ENCODE measurements around the gene DPT. TPM values are rescaled to one million over a fixed set of nuclear protein-coding genes. Genes with fewer than 3 reads are reported as not detected.
"Not testable (repeated sequence)": the region's sequence is repeated elsewhere in the genome, so short reads cannot be mapped to it uniquely, and the experiment has no call there.

DPT gene
- total RNA-seq, result not detected in 2 replicates

DNA sequence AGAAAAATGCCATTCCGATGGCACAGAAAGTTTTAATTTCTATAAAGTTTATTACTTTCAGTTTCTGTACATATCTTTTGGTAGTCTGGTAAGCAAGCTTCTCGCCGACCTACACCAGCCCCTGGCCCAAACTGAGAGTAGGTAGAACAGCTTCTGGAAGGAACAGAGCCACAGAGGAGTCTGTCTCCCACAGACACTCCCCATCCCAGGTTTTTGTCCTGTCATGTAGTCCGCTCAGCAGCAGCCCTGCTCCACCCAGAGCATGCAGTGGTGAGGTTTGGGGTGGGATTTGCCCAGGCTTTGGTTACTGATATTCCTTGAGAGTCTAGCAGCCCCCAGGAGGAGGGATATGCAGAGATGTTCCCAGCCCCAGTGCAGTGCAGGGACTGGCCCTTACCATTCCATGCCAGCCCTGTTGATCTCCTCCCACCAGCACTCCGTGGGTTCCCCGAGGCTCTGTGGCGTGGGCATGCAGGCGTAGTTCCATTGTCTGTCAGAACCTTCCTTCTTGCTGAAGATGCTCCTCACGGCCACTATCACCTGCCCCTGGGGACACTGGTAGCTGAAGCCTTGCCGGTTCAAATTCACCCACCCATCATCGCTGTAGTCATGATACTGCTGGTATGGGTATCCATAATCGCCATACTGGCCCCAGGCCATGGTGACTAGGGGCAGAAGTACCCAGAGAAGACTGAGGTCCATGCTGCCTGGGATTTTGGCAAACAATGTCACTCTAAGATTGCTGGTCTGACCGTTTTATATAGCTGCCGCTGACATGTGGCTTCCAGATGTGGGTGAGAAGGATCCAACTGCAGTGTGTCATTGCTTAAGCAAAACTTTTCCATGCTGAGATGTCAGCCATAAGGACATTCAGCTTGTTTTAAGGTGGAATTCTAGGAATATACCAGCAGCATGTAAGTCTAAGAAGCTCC lies at the start of gene DPT:
Gene DPT, minus strand, starts transcription at position 734 of the 932 bp plus-strand sequence. Its CDS starts 32 bp downstream, at position 702.
- DNase-seq (ENCODE audit: low read depth in 2 of 2), result no peak

- no peak for DNase-seq (ENCODE audit: low read depth in 2 of 2)
Observed at GRCh38 chr1:168775366-168775765, 46.4 kb upstream of the DPT start.

- DNase-seq (ENCODE audit: low read depth in 2 of 2), result no peak
Observed at GRCh38 chr1:168774241-168774640, 45.2 kb upstream of the DPT start.

DNA sequence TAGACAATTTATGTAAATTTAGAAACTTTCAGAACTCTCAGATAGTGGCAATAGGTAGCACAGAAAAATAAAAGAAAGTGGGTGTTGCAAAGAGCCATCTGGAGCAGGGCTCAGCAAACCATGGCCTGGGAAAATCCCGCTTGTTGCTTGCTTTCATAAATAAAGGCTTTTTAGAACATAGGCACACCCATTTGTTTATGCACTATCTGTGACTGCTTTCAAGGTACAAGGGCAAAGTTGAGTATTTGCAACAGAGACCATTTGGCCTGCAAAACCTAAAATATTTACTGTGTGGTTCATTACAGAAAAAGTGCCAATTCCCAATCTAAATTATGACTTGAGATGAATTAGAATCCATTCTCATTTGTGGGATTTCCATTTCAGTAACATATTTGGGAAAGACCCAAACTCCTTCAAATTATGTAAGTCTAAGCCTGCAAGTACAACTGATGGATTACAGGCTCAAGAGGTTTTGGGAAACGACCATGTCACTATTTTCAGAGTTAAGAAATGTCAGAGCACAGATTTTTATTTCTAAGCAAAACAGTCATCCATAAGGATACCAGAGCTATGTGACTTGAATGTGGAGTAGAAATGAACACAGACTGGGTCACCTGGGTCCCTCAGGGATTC lies 43.5 kb upstream of the DPT start:
- DNase-seq (ENCODE audit: low read depth in 2 of 2), result no peak

DNA sequence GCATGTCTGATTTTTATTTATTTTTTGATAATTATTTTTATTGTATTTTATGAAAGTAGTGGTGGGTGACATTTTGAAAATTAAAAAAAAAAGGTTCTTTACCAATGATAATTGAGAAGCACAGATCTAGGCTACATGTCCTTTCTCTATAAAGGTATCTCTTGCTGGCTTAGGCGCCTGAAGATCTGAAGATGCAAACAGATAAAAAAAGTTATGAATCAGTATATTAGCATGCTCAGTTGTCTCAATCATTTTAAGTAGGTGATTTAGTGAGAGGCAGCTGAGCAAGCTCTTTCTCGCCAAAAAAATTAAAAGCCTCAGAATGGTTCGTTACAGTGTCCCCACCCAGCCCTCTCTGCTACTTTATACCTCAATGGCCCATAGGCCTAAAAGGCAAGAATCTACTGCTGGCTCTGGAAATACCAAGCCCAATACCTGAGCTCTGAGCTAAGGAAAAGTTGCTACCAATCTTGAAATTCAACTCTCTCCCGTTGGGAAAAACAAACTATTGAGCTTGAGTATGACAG lies 42.2 kb upstream of the DPT start:
- DNase-seq (ENCODE audit: low read depth in 2 of 2), result no peak

DNA sequence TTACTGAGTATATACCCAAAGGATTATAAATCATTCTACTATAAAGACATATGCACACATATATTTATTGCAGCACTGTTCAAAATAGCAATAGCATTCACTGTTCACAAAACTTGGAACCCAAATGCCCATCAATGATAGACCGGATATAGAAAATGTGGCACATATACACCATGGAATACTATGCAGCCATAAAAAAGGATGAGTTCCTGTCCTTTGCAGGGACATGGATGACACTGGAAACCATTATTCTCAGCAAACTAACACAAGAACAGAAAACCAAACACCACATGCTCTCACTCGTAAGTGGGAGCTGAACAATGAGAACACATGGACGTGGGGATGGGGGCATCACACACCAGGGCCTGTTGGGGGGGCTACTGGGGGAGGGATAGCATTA lies 40.9 kb upstream of the DPT start:
- DNase-seq (ENCODE audit: low read depth in 2 of 2), result not testable (repeated sequence)

DNA sequence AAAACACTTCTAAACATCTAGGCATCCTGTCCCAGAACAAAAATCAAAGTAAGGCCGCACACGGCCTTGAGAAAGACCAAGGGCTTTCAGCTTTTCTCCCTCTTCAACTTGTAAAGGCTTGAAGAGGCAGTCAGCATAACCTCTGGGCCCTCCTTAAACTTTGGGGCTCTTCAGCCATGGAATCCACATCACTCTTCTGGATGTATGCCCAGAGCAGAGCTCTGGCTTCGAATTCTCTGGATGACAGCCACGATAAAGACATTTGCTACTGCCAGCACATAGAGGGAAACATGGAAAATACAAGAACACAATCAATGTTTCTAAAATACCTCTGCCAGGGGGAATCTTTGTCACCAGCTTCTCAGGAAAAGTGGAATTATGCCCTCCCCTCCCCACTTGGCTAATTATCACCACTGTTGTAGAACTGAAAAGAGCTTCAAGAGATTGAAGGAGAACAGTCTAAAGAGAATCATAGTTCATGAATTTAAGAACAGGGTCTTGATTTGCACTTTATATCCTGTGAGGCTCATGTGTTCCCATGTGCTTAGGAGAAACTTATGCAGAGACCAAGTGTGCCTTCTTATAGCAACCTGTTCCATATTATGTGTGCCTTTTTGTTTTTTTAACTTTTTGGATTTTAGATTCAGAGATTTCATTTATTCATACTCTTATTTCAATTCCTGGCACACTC lies 39.0 kb upstream of the DPT start:
- DNase-seq (ENCODE audit: low read depth in 2 of 2), result no peak

- DNase-seq (ENCODE audit: low read depth in 2 of 2), result no peak
Observed at GRCh38 chr1:168766568-168766967, 37.6 kb upstream of the DPT start.

- DNase-seq (ENCODE audit: low read depth in 2 of 2), result no peak
Observed at GRCh38 chr1:168763031-168763430, 34.0 kb upstream of the DPT start.

DNA sequence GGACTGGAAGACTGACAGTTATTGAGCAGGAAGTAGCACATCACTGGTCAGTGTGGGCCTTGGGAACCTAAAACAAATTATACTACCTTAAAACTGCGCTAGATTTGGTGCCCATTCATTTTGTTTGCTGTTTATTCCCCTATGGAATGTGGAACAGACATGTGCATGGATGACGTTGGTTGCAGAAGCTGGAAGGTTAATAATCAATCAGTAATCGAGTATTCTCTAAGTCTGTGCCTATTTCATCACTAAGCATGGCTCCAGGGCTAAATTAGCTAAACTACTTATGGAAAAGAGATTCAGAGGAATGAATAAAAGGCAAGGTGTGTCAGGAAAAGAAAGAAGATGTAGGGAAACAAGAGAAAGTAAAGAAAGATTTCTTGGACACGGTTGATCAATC lies 33.5 kb upstream of the DPT start:
- no peak for DNase-seq (ENCODE audit: low read depth in 2 of 2)

DNA sequence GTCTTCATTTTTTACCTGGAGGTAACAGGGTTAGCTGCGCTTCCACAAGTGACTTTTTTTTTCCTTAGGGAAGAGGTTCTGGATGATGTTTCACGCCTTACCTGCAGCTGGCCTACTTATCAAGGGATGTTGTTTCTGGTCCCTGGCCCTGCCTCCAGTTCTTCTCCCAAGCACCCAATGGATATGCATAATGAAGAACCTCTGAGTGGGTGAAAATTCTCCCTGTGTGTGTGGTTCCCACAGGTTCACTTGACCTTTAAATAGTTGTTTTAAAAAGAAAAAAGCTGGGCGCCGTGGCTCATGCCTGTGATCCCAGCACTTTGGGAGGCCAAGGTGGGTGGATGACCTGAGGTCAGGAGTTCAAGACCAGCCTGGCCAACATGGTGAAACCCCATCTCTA lies 31.8 kb upstream of the DPT start:
- DNase-seq (ENCODE audit: low read depth in 2 of 2), result no peak

- DNase-seq (ENCODE audit: low read depth in 2 of 2), result no peak
Observed at GRCh38 chr1:168760241-168760640, 31.2 kb upstream of the DPT start.

- DNase-seq (ENCODE audit: low read depth in 2 of 2), result no peak
Observed at GRCh38 chr1:168759077-168759476, 30.1 kb upstream of the DPT start.

DNA sequence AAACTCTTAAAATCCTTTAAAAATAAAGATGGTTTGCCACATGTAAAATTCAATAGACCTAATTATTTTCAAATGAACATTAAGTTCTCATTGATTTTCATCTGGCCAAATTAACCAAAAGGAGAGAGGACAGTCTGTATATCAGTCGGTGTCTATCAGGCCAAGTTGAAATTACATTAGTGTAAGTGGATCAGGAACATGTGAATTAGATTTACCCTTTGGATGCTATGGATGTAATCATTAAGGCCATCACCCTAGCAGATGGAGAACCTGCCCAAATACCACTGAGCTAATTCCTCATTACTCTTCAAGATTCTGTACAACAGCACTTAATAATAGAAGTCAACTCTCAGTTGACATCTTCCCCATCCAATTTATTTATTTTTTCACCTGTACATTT lies 29.5 kb upstream of the DPT start:
- DNase-seq (ENCODE audit: low read depth in 2 of 2), result no peak

DNA sequence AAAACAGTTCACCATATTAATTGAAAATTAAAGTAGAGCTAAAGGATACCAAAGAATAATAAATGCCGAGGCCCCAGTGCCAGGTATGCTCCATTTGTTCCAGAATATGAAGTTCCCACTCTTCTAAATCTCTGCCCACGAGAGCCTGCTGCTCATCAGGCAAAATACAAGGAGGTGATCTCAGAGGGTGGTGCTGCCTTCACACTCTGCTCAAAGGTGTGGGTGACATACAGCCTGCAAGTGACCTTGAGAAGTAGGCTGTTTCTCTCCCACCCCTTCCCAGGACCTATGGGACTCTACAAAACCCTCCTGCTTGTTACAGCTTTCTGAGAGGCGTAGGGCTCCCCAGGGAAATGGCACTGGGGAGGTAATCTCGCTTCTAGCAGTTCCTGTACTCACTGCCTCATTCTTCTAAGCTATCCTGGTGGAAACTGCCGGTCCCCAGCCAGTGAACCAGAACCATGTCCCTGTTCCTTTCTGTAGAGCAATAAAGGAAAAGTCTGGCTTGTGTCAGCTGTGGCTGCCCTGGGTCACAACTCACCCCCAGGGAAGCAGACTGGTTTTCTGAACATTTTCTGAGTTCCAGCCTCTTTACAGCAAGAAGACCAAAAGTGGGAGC lies 26.9 kb upstream of the DPT start:
- no peak for DNase-seq (ENCODE audit: low read depth in 2 of 2)

DNA sequence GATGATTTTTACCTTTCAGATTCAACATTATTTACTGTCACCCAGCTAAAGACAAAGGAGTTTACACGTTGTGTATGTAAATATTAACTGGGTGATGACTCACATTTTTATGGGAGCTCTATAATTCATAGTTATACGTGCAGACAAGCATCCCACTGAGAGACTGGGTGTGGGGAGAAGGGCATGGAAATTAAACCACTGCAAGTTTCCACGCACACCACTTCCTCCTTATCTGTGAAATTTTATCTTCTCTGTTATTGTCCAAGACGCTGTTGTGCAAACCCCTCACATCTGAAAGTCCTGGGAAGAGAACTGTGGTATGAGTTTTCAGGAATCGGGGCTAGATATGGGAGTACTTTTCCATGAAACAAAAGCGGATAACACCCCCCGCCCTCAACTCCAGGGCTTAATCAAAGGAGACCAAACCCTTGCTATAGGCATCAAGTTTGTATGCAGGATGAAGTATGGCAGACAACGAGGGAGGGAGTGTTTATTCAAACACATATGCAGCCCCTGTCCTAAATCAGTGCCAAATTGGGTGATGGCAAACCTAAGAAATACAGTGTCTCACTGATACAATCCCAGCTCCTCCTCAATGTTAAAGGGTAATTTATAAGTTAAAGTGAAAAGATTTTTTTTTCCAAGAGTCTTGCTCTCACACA lies 23.3 kb upstream of the DPT start:
- DNase-seq (ENCODE audit: low read depth in 2 of 2), result no peak

DNA sequence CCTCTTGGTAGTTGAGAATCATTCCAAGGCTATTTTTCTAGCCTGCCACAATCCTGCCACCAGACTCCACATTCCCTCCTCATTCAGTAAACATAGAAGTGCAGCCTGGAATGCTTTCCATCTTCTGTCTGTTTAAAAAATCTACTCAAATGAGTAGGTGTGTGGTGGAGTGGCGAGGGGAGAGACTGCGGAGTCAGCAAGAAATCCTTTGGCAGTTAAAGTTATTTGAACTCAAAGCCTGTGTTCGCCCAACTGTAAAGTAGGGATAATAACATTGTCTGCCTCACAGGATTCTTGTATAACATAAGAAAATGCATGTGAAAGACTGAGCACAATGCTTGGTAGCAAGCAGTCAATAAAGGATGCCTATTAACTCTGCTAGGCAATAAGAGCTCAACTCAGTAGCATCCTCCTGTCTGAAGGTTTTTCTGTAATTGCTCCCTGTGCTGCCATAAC lies 22.2 kb upstream of the DPT start:
- DNase-seq (ENCODE audit: low read depth in 2 of 2), result no peak

- DNase-seq (ENCODE audit: low read depth in 2 of 2), result no peak
Observed at GRCh38 chr1:168742994-168743650, 14.1 kb upstream of the DPT start.

DNA sequence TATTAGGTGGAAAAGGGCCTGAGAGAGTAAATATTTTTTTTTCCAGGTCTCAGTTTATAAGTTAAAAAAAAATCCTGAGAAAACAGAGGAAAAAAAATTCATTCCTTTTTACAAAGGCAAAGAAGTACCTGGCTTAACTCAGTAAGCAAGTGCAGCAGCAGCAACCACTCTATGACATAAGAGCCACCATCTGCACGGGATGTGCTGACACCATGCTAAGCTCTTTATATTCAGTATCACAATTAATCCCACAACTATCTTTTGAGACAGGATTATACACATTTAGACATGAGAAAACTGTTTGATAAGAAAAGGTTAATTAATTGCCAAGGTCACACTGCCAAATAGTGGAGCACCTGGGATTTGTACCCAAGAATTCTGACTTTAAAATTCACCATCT lies 13.4 kb upstream of the DPT start:
- DNase-seq (ENCODE audit: low read depth in 2 of 2), result no peak

DNA sequence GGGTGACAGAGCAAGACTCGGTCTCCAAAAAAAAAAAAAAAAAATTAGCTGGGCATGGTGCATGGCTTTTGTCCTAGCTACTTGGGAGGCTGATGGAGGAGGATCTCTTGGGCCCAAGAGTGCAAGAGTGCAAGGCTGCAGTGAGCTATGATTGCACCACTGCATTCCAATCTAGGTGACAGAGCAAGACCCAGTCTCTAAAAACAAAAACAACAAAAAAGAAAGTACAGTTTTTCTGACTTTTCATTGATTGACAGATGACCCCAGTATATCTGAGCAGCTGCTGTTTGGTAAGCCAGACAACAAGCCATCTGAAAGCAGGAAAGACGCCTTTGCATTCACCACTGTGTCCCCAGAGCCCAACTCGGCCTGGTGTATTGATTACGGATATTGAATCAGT lies 10.9 kb upstream of the DPT start:
- no peak for DNase-seq (ENCODE audit: low read depth in 2 of 2)

DNA sequence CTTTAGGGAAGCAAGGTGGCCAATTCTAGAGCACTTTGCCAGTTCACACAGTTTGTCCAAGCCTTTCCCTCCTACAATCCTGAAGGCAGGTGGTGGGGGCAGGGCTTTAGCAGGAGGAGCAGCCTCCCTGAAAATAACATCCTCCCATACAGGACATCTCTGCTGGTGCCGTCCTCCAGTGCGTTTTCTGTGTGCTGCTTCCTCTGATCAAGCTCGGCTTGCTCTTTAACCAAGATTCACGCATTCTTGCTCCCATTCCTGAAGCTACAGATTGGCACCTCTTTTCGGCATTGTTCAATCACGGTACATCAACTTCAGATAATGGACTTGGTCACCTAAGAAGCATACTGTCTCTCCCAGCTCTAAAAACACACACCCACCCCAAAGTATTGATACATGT lies 7.5 kb upstream of the DPT start:
- no peak for DNase-seq (ENCODE audit: low read depth in 2 of 2)
